SU-DHL-6 (cell line): Measurements from ENCODE around the gene DLG2.

Experiments
- CTCF ChIP-seq: fragments of 200-600 bp; sonication (generic); IDR thresholded peaks from one replicate; pipeline ENCODE4 v1.5.1; 2017; ENCODE audit warnings: antibody characterized with exemption, mild to moderate bottlenecking, low read length, moderate library complexity; ENCODE audit not compliant: insufficient read depth, poor library complexity, severe bottlenecking
- EZH2phosphoT487 ChIP-seq: fragments of 200-600 bp; sonication (generic), shearing (Covaris generic); conservative IDR thresholded peaks from 2 replicates; pipeline ENCODE4 v1.6.1; 2018; ENCODE audit warnings: mild to moderate bottlenecking, antibody characterized with exemption, low read length, moderate library complexity, mixed read lengths

- TF ChIP-seq EZH2phosphoT487 = no peak
- no peak for TF ChIP-seq CTCF
Observed at GRCh38 chr11:83459798-83460197, 2167.3 kb downstream of the DLG2 start.
